GM23248 (cell line): ENCODE data around the gene CFAP251. TPM values are rescaled to one million over a fixed set of nuclear protein-coding genes. Genes with fewer than 3 reads are reported as not detected.
"Not testable (repeated sequence)": the region's sequence is repeated elsewhere in the genome, so short reads cannot be mapped to it uniquely, and the experiment has no call there.

Experiments used
- DNase-seq: peaks from one replicate; pipeline ENCODE4 v3.0.0-alpha.2; 2015
- H2AFZ ChIP-seq: fragments of 200-600 bp; sonication (generic); 2 replicates; pipeline ENCODE4 v1.6.1; 2016; ENCODE audit warnings: antibody characterized with exemption
- H3F3A ChIP-seq: fragments of 200-600 bp; sonication (generic); 2 replicates; pipeline ENCODE4 v1.6.1; 2016; ENCODE audit warnings: mild to moderate bottlenecking, antibody characterized with exemption, mixed run types; ENCODE audit not compliant: insufficient read depth
- H3K27ac ChIP-seq: fragments of 200-600 bp; sonication (generic); 2 replicates; pipeline ENCODE4 v1.5.1; 2016; ENCODE audit warnings: mild to moderate bottlenecking
- H3K27me3 ChIP-seq: fragments of 200-600 bp; sonication (generic); replicated peaks from 2 replicates; pipeline ENCODE4 v1.6.1; 2016; ENCODE audit warnings: mild to moderate bottlenecking; ENCODE audit not compliant: insufficient read depth
- H3K36me3 ChIP-seq: fragments of 200-600 bp; sonication (generic); 2 replicates; pipeline ENCODE4 v1.6.1; 2016; ENCODE audit warnings: low read depth, mild to moderate bottlenecking
- H3K4me1 ChIP-seq: fragments of 200-600 bp; sonication (generic); 2 replicates; pipeline ENCODE4 v1.6.1; 2016; ENCODE audit warnings: mild to moderate bottlenecking; ENCODE audit not compliant: insufficient read depth
- H3K4me2 ChIP-seq: fragments of 200-600 bp; sonication (generic); one replicate; pipeline ENCODE4 v1.6.1; 2016; ENCODE audit warnings: mild to moderate bottlenecking; ENCODE audit not compliant: unreplicated experiment
- H3K4me3 ChIP-seq: fragments of 200-600 bp; sonication (generic); 2 replicates; pipeline ENCODE4 v1.5.1; 2016; ENCODE audit warnings: mild to moderate bottlenecking
- H3K79me2 ChIP-seq: fragments of 200-600 bp; sonication (generic); 2 replicates; pipeline ENCODE4 v1.6.1; 2016; ENCODE audit warnings: mild to moderate bottlenecking; ENCODE audit not compliant: insufficient read depth
- H3K9ac ChIP-seq: fragments of 200-600 bp; sonication (generic); 2 replicates; pipeline ENCODE4 v1.6.1; 2016; ENCODE audit warnings: mild to moderate bottlenecking
- H3K9me2 ChIP-seq: fragments of 200-600 bp; sonication (generic); 2 replicates; pipeline ENCODE4 v1.6.1; 2016; ENCODE audit warnings: mixed run types, mild to moderate bottlenecking, moderate library complexity; ENCODE audit not compliant: insufficient read depth
- H3K9me3 ChIP-seq: fragments of 200-600 bp; sonication (generic); one replicate; pipeline ENCODE4 v1.6.1; 2017; ENCODE audit warnings: low read depth
- H4K20me1 ChIP-seq: fragments of 200-600 bp; sonication (generic); 2 replicates; pipeline ENCODE4 v1.6.0; 2016; ENCODE audit not compliant: insufficient read depth
- EZH2 ChIP-seq: fragments of 200-600 bp; sonication (generic); IDR thresholded peaks from 2 replicates; pipeline ENCODE4 v1.6.1; 2018; ENCODE audit warnings: antibody characterized with exemption, mild to moderate bottlenecking; ENCODE audit not compliant: insufficient read depth, poor library complexity, severe bottlenecking
- EZH2phosphoT487 ChIP-seq: fragments of 200-600 bp; sonication (generic); IDR thresholded peaks from 2 replicates; pipeline ENCODE4 v1.6.1; 2018; ENCODE audit warnings: antibody characterized with exemption, moderate library complexity, mild to moderate bottlenecking, low read depth; ENCODE audit not compliant: insufficient read depth
- WGBS, 2 experiments: methylation state at CpG; one replicate each; pipeline ENCODE4 v1.1.6; 2015 to 2017; ENCODE audit warnings: low lambda C conversion rate in 2 of 2, low coverage in 1 of 2; ENCODE audit errors: missing lambda C conversion rate in 2 of 2; 5-methylcytosine and 5-hydroxymethylcytosine counted together
- in situ Hi-C: fragments of 300-500 bp; cut with MboI; formaldehyde crosslinking; loops from 2 replicates; pipeline ENCODE4 v1.15.0; 2020
- polyA plus RNA-seq: library from polyadenylated mRNA; unstranded; fragments of >200 nt; fragmentation: Nextera tagmentation; extraction: Ambion mirVana; gene quantifications from 2 replicates; pipeline ENCODE4 v1.2.1, GENCODE V29; 2016
- total RNA-seq: library from RNA; depleted of rRNA; stranded (reverse); fragments of >200 nt; shearing (Covaris generic); gene quantifications from 2 replicates; pipeline ENCODE4 v1.2.3, GENCODE V29; 2014

CFAP251 gene
- total and polyA plus RNA-seq, 2 experiments from 2014 or later, result 0.58 to 1.6 TPM

GRCh38 chr12:121872546-121873215 is 45.7 kb upstream of the CFAP251 start:
- Histone ChIP-seq H3K4me3 (0 out of 2 replicates have a peak overlapping the region, but pooled peaks have one; percentile 24), H3F3A (peaks cover 19% of the 10 kb centered on the region), H3K4me1 (peaks cover 9% of the 10 kb centered on the region; the same call in 1 of the 2 replicates), H3K27ac (peak overlapping the region; percentile 82), H4K20me1 (no peaks in the 10 kb centered on the region), H3K27me3 (no peaks in the 10 kb centered on the region), H3K36me3 (no peaks in the 10 kb centered on the region), H3K4me2 (peak overlapping the region; percentile 61), H3K9me2 (no peaks in the 10 kb centered on the region), H3K9me3 (no peaks in the 10 kb centered on the region), H3K9ac (peak overlapping the region; percentile 46), H3K79me2 (no peaks in the 10 kb centered on the region), H2AFZ (peak overlapping the region; percentile 70)
- no peak for TF ChIP-seq EZH2phosphoT487
- no peak for TF ChIP-seq EZH2
- WGBS, 2 experiments, result 8 to 9% methylated on average over 5 of the region's 5 CpGs
- in situ Hi-C loops, result no loop called here
- peak; percentile 96 for DNase-seq

- Histone ChIP-seq H3K9me3 (no peaks in the 10 kb centered on the region), H3K9me2 (no peaks in the 10 kb centered on the region), H3K4me2 (peak overlapping the region; percentile 61), H3K36me3 (no peaks in the 10 kb centered on the region), H3K27ac (peak overlapping the region; percentile 82), H3K9ac (peak overlapping the region; percentile 46), H2AFZ (peak overlapping the region; percentile 70; the same call in 1 of the 2 replicates), H3F3A (peaks cover 19% of the 10 kb centered on the region), H4K20me1 (no peaks in the 10 kb centered on the region), H3K27me3 (no peaks in the 10 kb centered on the region), H3K4me1 (peaks cover 9% of the 10 kb centered on the region; the same call in 1 of the 2 replicates), H3K4me3 (no peak overlapping the region), H3K79me2 (no peaks in the 10 kb centered on the region)
- DNase-seq, result peak; percentile 30
- WGBS, 2 experiments, result 84 to 86% methylated on average over 6 of the region's 6 CpGs
- in situ Hi-C loops, result no loop called here
- TF ChIP-seq EZH2 (no peak), EZH2phosphoT487 (no peak)
Measured at GRCh38 chr12:121873216-121873569, 45.2 kb upstream of the CFAP251 start.

GRCh38 chr12:121874071-121874470 is 44.3 kb upstream of the CFAP251 start:
- no peaks in the 10 kb centered on the region for H3K9me2 ChIP-seq
- TF ChIP-seq EZH2phosphoT487 (no peak), EZH2 (no peak)
- H3K27me3 ChIP-seq, result no peaks in the 10 kb centered on the region
- H3F3A ChIP-seq, result peaks cover 19% of the 10 kb centered on the region
- no peak overlapping the region for H3K9ac ChIP-seq
- H3K9me3 ChIP-seq, result no peaks in the 10 kb centered on the region
- no peak for DNase-seq
- no peak overlapping the region for H3K4me2 ChIP-seq
- H3K27ac ChIP-seq, result no peak overlapping the region
- 86 to 97% methylated on average over 6 of the region's 6 CpGs for whole genome bisulfite sequencing, 2 experiments
- peaks cover 9% of the 10 kb centered on the region; the same call in 1 of the 2 replicates for H3K4me1 ChIP-seq
- no peaks in the 10 kb centered on the region for H4K20me1 ChIP-seq
- H3K4me3 ChIP-seq, result no peak overlapping the region
- in situ Hi-C loops, result no loop called here
- H3K79me2 ChIP-seq, result no peaks in the 10 kb centered on the region
- no peaks in the 10 kb centered on the region for H3K36me3 ChIP-seq
- H2AFZ ChIP-seq, result no peak overlapping the region

- Histone ChIP-seq H3K4me3 (no peak overlapping the region), H3K9ac (no peak overlapping the region), H3K79me2 (no peaks in the 10 kb centered on the region), H3F3A (peaks cover 19% of the 10 kb centered on the region), H3K4me2 (no peak overlapping the region), H3K9me3 (no peaks in the 10 kb centered on the region), H2AFZ (no peak overlapping the region), H3K4me1 (peaks cover 9% of the 10 kb centered on the region; the same call in 1 of the 2 replicates), H3K27me3 (no peaks in the 10 kb centered on the region), H4K20me1 (no peaks in the 10 kb centered on the region), H3K27ac (no peak overlapping the region), H3K9me2 (no peaks in the 10 kb centered on the region), H3K36me3 (no peaks in the 10 kb centered on the region)
- no peak for DNase-seq
- TF ChIP-seq EZH2 (no peak), EZH2phosphoT487 (no peak)
- in situ Hi-C loops, result no loop called here
- WGBS, 2 experiments, result 89 to 96% methylated on average over 6 of the region's 6 CpGs
Measured at GRCh38 chr12:121875582-121875981, 42.8 kb upstream of the CFAP251 start.

- 88 to 94% methylated on average over 8 of the region's 8 CpGs for WGBS, 2 experiments
- H4K20me1 ChIP-seq, H3K4me3 ChIP-seq, H3K27ac ChIP-seq, H3K4me2 ChIP-seq, H3K9me2 ChIP-seq, H2AFZ ChIP-seq, H3K4me1 ChIP-seq, H3K79me2 ChIP-seq, DNase-seq, H3K36me3 ChIP-seq, H3K27me3 ChIP-seq, H3K9me3 ChIP-seq, in situ Hi-C loops, H3K9ac ChIP-seq: not testable (repeated sequence)
- H3F3A ChIP-seq, result peaks cover 19% of the 10 kb centered on the region
Measured at GRCh38 chr12:121876080-121876447, 42.3 kb upstream of the CFAP251 start.
